WTC11 (cell line): ENCODE data around the gene ASCC3. TPM values are rescaled to one million over a fixed set of nuclear protein-coding genes. Genes with fewer than 3 reads are reported as not detected.
A peak's percentile ranks its signal among the peaks of the same experiment; 100 is the strongest.

Experiments used
- ATAC-seq: fragments of 200-7000 bp; cut with Tn5 transposase; 2 replicates; pipeline ENCODE4 v1.10.0; 2021; ENCODE audit warnings: mild to moderate bottlenecking, moderate library complexity
- CTCF ChIA-PET: fragments of 300-600 bp; sonication (Branson Sonifier 250); formaldehyde crosslinking; loops from one replicate; lab custom pipeline; 2021; ENCODE audit warnings: antibody characterized with exemption; lab: Charles Lee
- POLR2A ChIA-PET: fragments of 350-600 bp; sonication (Branson Sonifier 250); formaldehyde crosslinking; loops from one replicate; lab custom pipeline; 2021; ENCODE audit warnings: antibody characterized with exemption; lab: Charles Lee
- DNase-seq: peaks from one replicate; pipeline ENCODE4 v3.0.0; 2021; ENCODE audit warnings: low spot score
- H3K27ac Mint-ChIP-seq: 2 replicates; pipeline ENCODE4 v1.8.0; 2021; ENCODE audit warnings: mixed read lengths
- H3K27me3 Mint-ChIP-seq: 2 replicates; pipeline ENCODE4 v1.8.0; 2021; ENCODE audit warnings: low read depth, mild to moderate bottlenecking, moderate library complexity, mixed read lengths
- H3K36me3 Mint-ChIP-seq: 2 replicates; pipeline ENCODE4 v1.8.0; 2021; ENCODE audit warnings: mixed read lengths
- H3K4me1 Mint-ChIP-seq: 2 replicates; pipeline ENCODE4 v1.8.0; 2022; ENCODE audit warnings: mixed read lengths
- H3K4me3 Mint-ChIP-seq: 2 replicates; pipeline ENCODE4 v1.8.0; 2021; ENCODE audit warnings: mild to moderate bottlenecking, moderate library complexity, mixed read lengths
- H3K9me3 Mint-ChIP-seq: 2 replicates; pipeline ENCODE4 v1.8.0; 2021; ENCODE audit warnings: mixed read lengths
- AFF4 ChIP-seq: sonication (generic); formaldehyde crosslinking; IDR thresholded peaks from 2 replicates; pipeline ENCODE4 v1.8.1; 2023; ENCODE audit warnings: mild to moderate bottlenecking, missing genetic modification reagents, borderline replicate concordance
- CREB1 ChIP-seq: sonication (generic); formaldehyde crosslinking; IDR thresholded peaks from 2 replicates; pipeline ENCODE4 v1.8.0; 2023; ENCODE audit warnings: mild to moderate bottlenecking, missing genetic modification reagents
- GRHL2 ChIP-seq: fragments of 250-450 bp; sonication (Bioruptor Pico); IDR thresholded peaks from 2 replicates; pipeline ENCODE4 v1.8.0; 2022; ENCODE audit warnings: mild to moderate bottlenecking, moderate library complexity; ENCODE audit not compliant: insufficient replicate concordance, severe bottlenecking
- GTF2I ChIP-seq: fragments of 250-450 bp; sonication (Bioruptor Pico); conservative IDR thresholded peaks from 2 replicates; pipeline ENCODE4 v1.4.0; 2021; ENCODE audit warnings: mild to moderate bottlenecking
- HMGA2 ChIP-seq: fragments of 250-450 bp; sonication (Bioruptor Pico); IDR thresholded peaks from 2 replicates; pipeline ENCODE4 v1.4.0; 2021; ENCODE audit warnings: mild to moderate bottlenecking, moderate library complexity
- JUN ChIP-seq: sonication (generic); formaldehyde crosslinking; IDR thresholded peaks from 2 replicates; pipeline ENCODE4 v1.8.0; 2023; ENCODE audit warnings: mild to moderate bottlenecking, missing genetic modification reagents
- NFYB ChIP-seq: sonication (generic); formaldehyde crosslinking; conservative IDR thresholded peaks from 2 replicates; pipeline ENCODE4 v1.8.0; 2022; ENCODE audit warnings: low read depth, missing genetic modification reagents
- SP1 ChIP-seq: sonication (generic); formaldehyde crosslinking; conservative IDR thresholded peaks from 2 replicates; pipeline ENCODE4 v1.8.1; 2022; ENCODE audit warnings: missing genetic modification reagents
- TCF7 ChIP-seq: sonication (generic); formaldehyde crosslinking; IDR thresholded peaks from 2 replicates; pipeline ENCODE4 v1.8.0; 2022; ENCODE audit warnings: mild to moderate bottlenecking, low read depth, missing genetic modification reagents, moderate library complexity
- ZNF416 ChIP-seq: fragments of 250-450 bp; sonication (Bioruptor Pico); IDR thresholded peaks from 2 replicates; pipeline ENCODE4 v1.9.0; 2021; ENCODE audit warnings: mild to moderate bottlenecking, inconsistent platforms
- total RNA-seq: library from RNA; stranded (reverse); gene quantifications from 3 replicates; pipeline ENCODE4 v1.2.3, GENCODE V29; 2021
- TF ChIP-seq, protein P1 (sequence below): sonication (generic); formaldehyde crosslinking; IDR thresholded peaks from 2 replicates; pipeline ENCODE4 v1.8.1; 2022; ENCODE audit warnings: low read depth, mild to moderate bottlenecking, moderate library complexity, missing genetic modification reagents, borderline replicate concordance
- TF ChIP-seq, protein P2 (sequence below): sonication (generic); formaldehyde crosslinking; IDR thresholded peaks from 2 replicates; pipeline ENCODE4 v1.8.1; 2022; ENCODE audit warnings: mild to moderate bottlenecking, missing genetic modification reagents, moderate library complexity, borderline replicate concordance
- TF ChIP-seq, protein P3 (sequence below): sonication (generic); formaldehyde crosslinking; IDR thresholded peaks from 2 replicates; pipeline ENCODE4 v1.8.0; 2023; ENCODE audit warnings: missing genetic modification reagents, mild to moderate bottlenecking, borderline replicate concordance

The ASCC3 gene
- total RNA-seq, 1 experiment from 2014 or later, result 80.7 TPM

DNA sequence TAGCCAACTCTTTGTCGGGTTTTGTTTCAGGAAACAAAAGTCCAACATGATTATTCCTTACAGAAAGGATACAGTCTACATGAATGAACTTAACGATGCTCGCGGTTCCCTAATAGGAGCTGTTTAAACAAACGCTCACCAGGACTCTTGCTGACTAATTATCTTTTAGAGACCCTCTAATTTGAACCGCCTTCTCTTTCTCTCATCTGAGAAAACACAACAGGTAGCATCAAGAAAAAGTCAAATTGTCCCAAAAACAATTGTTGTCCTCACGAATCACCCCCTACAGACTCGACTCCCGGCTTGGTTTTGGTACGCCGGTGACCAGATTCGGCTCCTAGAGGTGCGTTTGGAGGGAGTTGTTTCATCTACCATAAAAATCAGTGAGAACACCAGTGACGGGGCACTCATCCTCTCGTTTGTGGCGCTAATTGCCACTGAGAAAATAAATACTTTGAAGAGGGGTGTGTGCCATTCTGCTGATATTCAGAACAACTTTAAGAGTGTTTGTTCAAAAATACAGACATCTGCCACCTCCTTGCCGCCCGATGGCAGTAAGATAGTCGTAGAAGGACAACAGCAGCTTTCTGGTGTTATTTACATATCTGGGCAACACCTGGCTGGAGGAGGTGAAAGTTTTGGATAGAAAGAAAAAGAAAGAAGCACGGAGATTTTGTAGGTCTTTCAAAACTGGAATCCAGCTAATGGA lies 415.3 kb downstream of the ASCC3 start:
- TF ChIP-seq, protein P1, sequence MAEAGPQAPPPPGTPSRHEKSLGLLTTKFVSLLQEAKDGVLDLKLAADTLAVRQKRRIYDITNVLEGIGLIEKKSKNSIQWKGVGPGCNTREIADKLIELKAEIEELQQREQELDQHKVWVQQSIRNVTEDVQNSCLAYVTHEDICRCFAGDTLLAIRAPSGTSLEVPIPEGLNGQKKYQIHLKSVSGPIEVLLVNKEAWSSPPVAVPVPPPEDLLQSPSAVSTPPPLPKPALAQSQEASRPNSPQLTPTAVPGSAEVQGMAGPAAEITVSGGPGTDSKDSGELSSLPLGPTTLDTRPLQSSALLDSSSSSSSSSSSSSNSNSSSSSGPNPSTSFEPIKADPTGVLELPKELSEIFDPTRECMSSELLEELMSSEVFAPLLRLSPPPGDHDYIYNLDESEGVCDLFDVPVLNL (CRISPR knock-in tag), result no peak
- TF ChIP-seq TCF7 (CRISPR knock-in tag) (no peak), ZNF416 (CRISPR knock-in tag) (no peak), AFF4 (CRISPR knock-in tag) (no peak), SP1 (CRISPR knock-in tag) (no peak)
- TF ChIP-seq, protein P2, sequence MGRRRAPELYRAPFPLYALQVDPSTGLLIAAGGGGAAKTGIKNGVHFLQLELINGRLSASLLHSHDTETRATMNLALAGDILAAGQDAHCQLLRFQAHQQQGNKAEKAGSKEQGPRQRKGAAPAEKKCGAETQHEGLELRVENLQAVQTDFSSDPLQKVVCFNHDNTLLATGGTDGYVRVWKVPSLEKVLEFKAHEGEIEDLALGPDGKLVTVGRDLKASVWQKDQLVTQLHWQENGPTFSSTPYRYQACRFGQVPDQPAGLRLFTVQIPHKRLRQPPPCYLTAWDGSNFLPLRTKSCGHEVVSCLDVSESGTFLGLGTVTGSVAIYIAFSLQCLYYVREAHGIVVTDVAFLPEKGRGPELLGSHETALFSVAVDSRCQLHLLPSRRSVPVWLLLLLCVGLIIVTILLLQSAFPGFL, result no peak
- no peaks in the 10 kb centered on the region; the same call in 1 of the 2 replicates for H3K27me3 Mint-ChIP-seq
- no peak overlapping the region for H3K27ac Mint-ChIP-seq
- ChIA-PET CTCF (interaction anchor here (1.3 to 3.6 kb wide), 4 partner anchors 9 to 359 kb away, joined by 4 to 15 read pairs (median 8); no protein-coding TSS in a partner anchor), POLR2A (interaction anchor here (0.6 kb wide), 1 partner anchor 133 kb away, joined by 3 read pairs; no protein-coding TSS in a partner anchor)
- no peaks in the 10 kb centered on the region for H3K9me3 Mint-ChIP-seq
- ATAC-seq (no peak), DNase-seq (no peak)
- no peaks in the 10 kb centered on the region for H3K36me3 Mint-ChIP-seq
- peak overlapping the region; percentile 71 for H3K4me3 Mint-ChIP-seq
- peaks cover 68% of the 10 kb centered on the region for H3K4me1 Mint-ChIP-seq

GRCh38 chr6:100464903-100465700 lies 416.0 kb downstream of the ASCC3 start, which contains the start of gene SIM1:
Gene SIM1 (minus strand): TSS chr6:100464921. CDS start chr6:100463468, 1,453 bp downstream.
- H3K27me3 Mint-ChIP-seq, result no peaks in the 10 kb centered on the region; the same call in 1 of the 2 replicates
- H3K27ac Mint-ChIP-seq, result no peak within 1 kb of the TSS
- DNase-seq (peak; percentile 93), ATAC-seq (peak; percentile 89)
- no peaks in the 10 kb centered on the region for H3K9me3 Mint-ChIP-seq
- ChIA-PET CTCF (interaction anchor here (0.6 to 3.6 kb wide), 12 partner anchors 8 to 860 kb away, joined by 3 to 15 read pairs (median 4); no protein-coding TSS in a partner anchor), POLR2A (interaction anchor here (0.9 kb wide), 1 partner anchor 9 kb away, joined by 3 read pairs; no protein-coding TSS in a partner anchor)
- no peaks in the 10 kb centered on the region for H3K36me3 Mint-ChIP-seq
- H3K4me3 Mint-ChIP-seq, result peak within 1 kb of the TSS; percentile 71
- peaks cover 68% of the 10 kb centered on the region for H3K4me1 Mint-ChIP-seq
- TF ChIP-seq NFYB (CRISPR knock-in tag) (peak; percentile 99), SP1 (CRISPR knock-in tag) (peak; percentile 51), GRHL2 (CRISPR knock-in tag) (no peak)

GRCh38 chr6:100464162-100464851 lies 416.8 kb downstream of the ASCC3 start:
- Mint-ChIP-seq H3K4me3 (peak overlapping the region; percentile 71), H3K36me3 (no peaks in the 10 kb centered on the region), H3K4me1 (peaks cover 63% of the 10 kb centered on the region), H3K27me3 (no peaks in the 10 kb centered on the region; the same call in 1 of the 2 replicates), H3K27ac (no peak overlapping the region), H3K9me3 (no peaks in the 10 kb centered on the region)
- peak; percentile 2 for ATAC-seq
- no peak for DNase-seq
- ChIA-PET POLR2A (interaction anchor here (0.9 kb wide), 1 partner anchor 8 kb away, joined by 3 read pairs; no protein-coding TSS in a partner anchor), CTCF (interaction anchor here (0.6 to 3.6 kb wide), 11 partner anchors 7 to 859 kb away, joined by 3 to 15 read pairs (median 4); no protein-coding TSS in a partner anchor)
- TF ChIP-seq HMGA2 (no peak), TCF7 (CRISPR knock-in tag) (no peak), JUN (no peak), GTF2I (CRISPR knock-in tag) (no peak), CREB1 (CRISPR knock-in tag) (no peak)
- TF ChIP-seq, protein P3, sequence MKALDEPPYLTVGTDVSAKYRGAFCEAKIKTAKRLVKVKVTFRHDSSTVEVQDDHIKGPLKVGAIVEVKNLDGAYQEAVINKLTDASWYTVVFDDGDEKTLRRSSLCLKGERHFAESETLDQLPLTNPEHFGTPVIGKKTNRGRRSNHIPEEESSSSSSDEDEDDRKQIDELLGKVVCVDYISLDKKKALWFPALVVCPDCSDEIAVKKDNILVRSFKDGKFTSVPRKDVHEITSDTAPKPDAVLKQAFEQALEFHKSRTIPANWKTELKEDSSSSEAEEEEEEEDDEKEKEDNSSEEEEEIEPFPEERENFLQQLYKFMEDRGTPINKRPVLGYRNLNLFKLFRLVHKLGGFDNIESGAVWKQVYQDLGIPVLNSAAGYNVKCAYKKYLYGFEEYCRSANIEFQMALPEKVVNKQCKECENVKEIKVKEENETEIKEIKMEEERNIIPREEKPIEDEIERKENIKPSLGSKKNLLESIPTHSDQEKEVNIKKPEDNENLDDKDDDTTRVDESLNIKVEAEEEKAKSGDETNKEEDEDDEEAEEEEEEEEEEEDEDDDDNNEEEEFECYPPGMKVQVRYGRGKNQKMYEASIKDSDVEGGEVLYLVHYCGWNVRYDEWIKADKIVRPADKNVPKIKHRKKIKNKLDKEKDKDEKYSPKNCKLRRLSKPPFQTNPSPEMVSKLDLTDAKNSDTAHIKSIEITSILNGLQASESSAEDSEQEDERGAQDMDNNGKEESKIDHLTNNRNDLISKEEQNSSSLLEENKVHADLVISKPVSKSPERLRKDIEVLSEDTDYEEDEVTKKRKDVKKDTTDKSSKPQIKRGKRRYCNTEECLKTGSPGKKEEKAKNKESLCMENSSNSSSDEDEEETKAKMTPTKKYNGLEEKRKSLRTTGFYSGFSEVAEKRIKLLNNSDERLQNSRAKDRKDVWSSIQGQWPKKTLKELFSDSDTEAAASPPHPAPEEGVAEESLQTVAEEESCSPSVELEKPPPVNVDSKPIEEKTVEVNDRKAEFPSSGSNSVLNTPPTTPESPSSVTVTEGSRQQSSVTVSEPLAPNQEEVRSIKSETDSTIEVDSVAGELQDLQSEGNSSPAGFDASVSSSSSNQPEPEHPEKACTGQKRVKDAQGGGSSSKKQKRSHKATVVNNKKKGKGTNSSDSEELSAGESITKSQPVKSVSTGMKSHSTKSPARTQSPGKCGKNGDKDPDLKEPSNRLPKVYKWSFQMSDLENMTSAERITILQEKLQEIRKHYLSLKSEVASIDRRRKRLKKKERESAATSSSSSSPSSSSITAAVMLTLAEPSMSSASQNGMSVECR (CRISPR knock-in tag), result no peak
- TF ChIP-seq, protein P1 (CRISPR knock-in tag), result no peak
